HG02885 (cell line): Measurements from ENCODE around the gene KANSL1.
"Not testable (repeated sequence)": the region's sequence is repeated elsewhere in the genome, so short reads cannot be mapped to it uniquely, and the experiment has no call there.

ENCODE experiments used
- ATAC-seq: cut with Tn5 transposase; IDR thresholded peaks from one replicate; pipeline ENCODE4 v1.9.1; 2021; ENCODE audit warnings: mild to moderate bottlenecking; ENCODE audit not compliant: unreplicated experiment, poor library complexity

The KANSL1 gene

GRCh38 chr17:46089389-46089965 is 103.8 kb downstream of the KANSL1 start:
- ATAC-seq, result no peak

GRCh38 chr17:46088595-46088994 is 104.6 kb downstream of the KANSL1 start:
- no peak for ATAC-seq

- not testable (repeated sequence) for ATAC-seq
Observed at GRCh38 chr17:46087871-46088270, 105.4 kb downstream of the KANSL1 start.

- ATAC-seq, result no peak
Observed at GRCh38 chr17:46086821-46087220, 106.4 kb downstream of the KANSL1 start.

GRCh38 chr17:46085522-46085921 is 107.7 kb downstream of the KANSL1 start:
- ATAC-seq, result no peak

GRCh38 chr17:46082257-46082656 is 111.0 kb downstream of the KANSL1 start:
- no peak for ATAC-seq

GRCh38 chr17:46081018-46081320 is 112.3 kb downstream of the KANSL1 start:
- ATAC-seq, result no peak

- ATAC-seq, result no peak
Observed at GRCh38 chr17:46080118-46081017, 112.9 kb downstream of the KANSL1 start.

GRCh38 chr17:46078675-46079074 is 114.6 kb downstream of the KANSL1 start:
- no peak for ATAC-seq

GRCh38 chr17:46074540-46074939 is 118.7 kb downstream of the KANSL1 start:
- no peak for ATAC-seq

GRCh38 chr17:46072998-46073397 is 120.2 kb downstream of the KANSL1 start:
- ATAC-seq, result no peak

- ATAC-seq, result no peak
Observed at GRCh38 chr17:46071796-46072195, 121.4 kb downstream of the KANSL1 start.

- no peak for ATAC-seq
Observed at GRCh38 chr17:46064460-46064859, 128.8 kb downstream of the KANSL1 start.

GRCh38 chr17:46063241-46063640 is 130.0 kb downstream of the KANSL1 start:
- ATAC-seq, result no peak

GRCh38 chr17:46061435-46061834 is 131.8 kb downstream of the KANSL1 start:
- no peak for ATAC-seq

- no peak for ATAC-seq
Observed at GRCh38 chr17:46060461-46060860, 132.8 kb downstream of the KANSL1 start.

GRCh38 chr17:46059486-46059885 is 133.7 kb downstream of the KANSL1 start:
- ATAC-seq, result no peak

- no peak for ATAC-seq
Observed at GRCh38 chr17:46057366-46057765, 135.9 kb downstream of the KANSL1 start.

- ATAC-seq, result no peak
Observed at GRCh38 chr17:46056800-46057304, 136.4 kb downstream of the KANSL1 start.

GRCh38 chr17:46053911-46054534 is 139.2 kb downstream of the KANSL1 start:
- ATAC-seq, result no peak

- no peak for ATAC-seq
Observed at GRCh38 chr17:46049656-46050055, 143.6 kb downstream of the KANSL1 start.
